Upper lobe of right lung (tissue), 1 donor: ENCODE measurements around the gene ZNRF3. TPM values are rescaled to one million over a fixed set of nuclear protein-coding genes. Genes with fewer than 3 reads are reported as not detected.

Source experiments
- ATAC-seq: fragments of 200-7000 bp; cut with Tn5 transposase; one replicate; pipeline ENCODE4 v1.9.1; 2020; ENCODE audit warnings: mild to moderate bottlenecking, moderate library complexity
- DNase-seq: peaks from one replicate; pipeline ENCODE4 v3.0.0-alpha.2; 2020
- H3K27ac ChIP-seq: fragments of 200-600 bp; one replicate; pipeline ENCODE4 v1.8.0; 2022
- H3K27me3 ChIP-seq: fragments of 200-600 bp; one replicate; pipeline ENCODE4 v1.8.0; 2022; ENCODE audit warnings: mild to moderate bottlenecking
- H3K36me3 ChIP-seq: fragments of 200-600 bp; one replicate; pipeline ENCODE4 v1.8.0; 2022
- H3K4me1 ChIP-seq: fragments of 200-600 bp; one replicate; pipeline ENCODE4 v1.8.0; 2022
- H3K4me3 ChIP-seq: fragments of 200-600 bp; one replicate; pipeline ENCODE4 v1.8.0; 2022; ENCODE audit warnings: mild to moderate bottlenecking
- H3K9me3 ChIP-seq: fragments of 200-600 bp; one replicate; pipeline ENCODE4 v1.8.0; 2022
- CTCF ChIP-seq: fragments of 200-600 bp; IDR thresholded peaks from one replicate; pipeline ENCODE4 v1.8.0; 2022; ENCODE audit warnings: antibody characterized with exemption
- intact Hi-C: fragments of 100-400 bp; cut with DNase I; formaldehyde crosslinking; loops from one replicate; pipeline ENCODE4 v1.11.0; 2022
- total RNA-seq: library from RNA; stranded (reverse); fragmentation: NEBNext Ultra II Directional; extraction: Animal tissue kit (Norgen Biotek cat#: 25700); gene quantifications from one replicate; pipeline ENCODE4 v1.2.1, GENCODE V29; 2021
- donor health status: DM: no; HTN: yes; CAD: no; lungs with severe emphysema.

Gene ZNRF3
- total RNA-seq, 1 donor from 2014 or later, result 15.8 TPM

GRCh38 chr22:28998681-28999080, 115.3 kb downstream of the ZNRF3 start:
- DNase-seq, result no peak
- Histone ChIP-seq H3K4me1 (no peaks in the 10 kb centered on the region), H3K27me3 (no peaks in the 10 kb centered on the region), H3K27ac (no peak overlapping the region), H3K9me3 (no peaks in the 10 kb centered on the region), H3K4me3 (no peak overlapping the region), H3K36me3 (no peaks in the 10 kb centered on the region)
- no peak for TF ChIP-seq CTCF
- intact Hi-C loops, result no loop called here
- ATAC-seq, result no peak

- Histone ChIP-seq H3K4me1 (no peaks in the 10 kb centered on the region), H3K27me3 (no peaks in the 10 kb centered on the region), H3K4me3 (no peak overlapping the region), H3K36me3 (no peaks in the 10 kb centered on the region), H3K27ac (no peak overlapping the region), H3K9me3 (no peaks in the 10 kb centered on the region)
- no peak for DNase-seq
- no peak for ATAC-seq
- TF ChIP-seq CTCF, result no peak
- intact Hi-C loops, result no loop called here
Observed at GRCh38 chr22:28999510-28999909, 116.1 kb downstream of the ZNRF3 start.

- ATAC-seq (no peak), DNase-seq (no peak)
- no peak overlapping the region for H3K4me3 ChIP-seq
- intact Hi-C loops, result loop anchor here (10.0 kb wide), 1 partner anchor 65 kb away; no protein-coding TSS in a partner anchor
- peaks cover 5% of the 10 kb centered on the region for H3K4me1 ChIP-seq
- H3K9me3 ChIP-seq, result no peaks in the 10 kb centered on the region
- no peaks in the 10 kb centered on the region for H3K36me3 ChIP-seq
- H3K27me3 ChIP-seq, result no peaks in the 10 kb centered on the region
- no peak for TF ChIP-seq CTCF
- no peak overlapping the region for H3K27ac ChIP-seq
Observed at GRCh38 chr22:28999919-29000556, 116.7 kb downstream of the ZNRF3 start.

- H3K36me3 ChIP-seq, result no peaks in the 10 kb centered on the region
- H3K4me3 ChIP-seq, result no peak overlapping the region
- H3K27ac ChIP-seq, result no peak overlapping the region
- ATAC-seq, result no peak
- H3K9me3 ChIP-seq, result no peaks in the 10 kb centered on the region
- H3K27me3 ChIP-seq, result no peaks in the 10 kb centered on the region
- no peak for DNase-seq
- intact Hi-C loops, result loop anchor here (10.0 kb wide), 1 partner anchor 66 kb away; no protein-coding TSS in a partner anchor
- no peak for TF ChIP-seq CTCF
- peaks cover 9% of the 10 kb centered on the region for H3K4me1 ChIP-seq
Observed at GRCh38 chr22:29000641-29001040, 117.3 kb downstream of the ZNRF3 start.

- H3K36me3 ChIP-seq, result no peaks in the 10 kb centered on the region
- DNase-seq (no peak), ATAC-seq (no peak)
- peaks cover 9% of the 10 kb centered on the region for H3K4me1 ChIP-seq
- H3K27ac ChIP-seq, result no peak overlapping the region
- H3K4me3 ChIP-seq, result no peak overlapping the region
- no peak for TF ChIP-seq CTCF
- H3K27me3 ChIP-seq, result no peaks in the 10 kb centered on the region
- intact Hi-C loops, result loop anchor here (10.0 kb wide), 1 partner anchor 68 kb away; no protein-coding TSS in a partner anchor
- H3K9me3 ChIP-seq, result no peaks in the 10 kb centered on the region
Observed at GRCh38 chr22:29002603-29003002, 119.2 kb downstream of the ZNRF3 start.

- H3K27ac ChIP-seq, result no peak overlapping the region
- peaks cover 9% of the 10 kb centered on the region for H3K4me1 ChIP-seq
Observed at GRCh38 chr22:29003552-29003951, 120.2 kb downstream of the ZNRF3 start.

More at GRCh38 chr22:29003552-29003951, 120.2 kb downstream of the ZNRF3 start:
- no peak for TF ChIP-seq CTCF
- no peaks in the 10 kb centered on the region for H3K27me3 ChIP-seq
- no peaks in the 10 kb centered on the region for H3K9me3 ChIP-seq
- no peaks in the 10 kb centered on the region for H3K36me3 ChIP-seq
- H3K4me3 ChIP-seq, result no peak overlapping the region
- ATAC-seq (no peak), DNase-seq (no peak)
- intact Hi-C loops, result loop anchor here (10.0 kb wide), 1 partner anchor 69 kb away; no protein-coding TSS in a partner anchor
